K562 (cell line): Measurements from ENCODE around the gene SNX9. TPM values are rescaled to one million over a fixed set of nuclear protein-coding genes. Genes with fewer than 3 reads are reported as not detected.

Experiments
- CBX1 ChIP-seq: sonication (generic); IDR thresholded peaks from 2 replicates; pipeline ENCODE4 v1.6.1; 2016; ENCODE audit warnings: antibody characterized with exemption, low read depth, mild to moderate bottlenecking
- CCNT2 ChIP-seq: IDR thresholded peaks from 2 replicates; pipeline ENCODE4 v1.6.1; 2011; ENCODE audit warnings: borderline replicate concordance, low read depth, mild to moderate bottlenecking, moderate library complexity, mixed read lengths, low read length; ENCODE audit not compliant: insufficient read length; ENCODE audit errors: extremely low read depth
- EHMT2 ChIP-seq: fragments of 450-650 bp; IDR thresholded peaks from 2 replicates; pipeline ENCODE4 v1.6.1; 2018; ENCODE audit warnings: antibody characterized with exemption
- ETV1 ChIP-seq: fragments of 450-650 bp; conservative IDR thresholded peaks from 2 replicates; pipeline ENCODE4 v1.6.1; 2016; ENCODE audit warnings: missing genetic modification characterization, control low read depth, low read depth, missing compliant biosample characterization
- GTF2E2 ChIP-seq: fragments of 200-800 bp; sonication (Bioruptor generic); IDR thresholded peaks from 2 replicates; pipeline ENCODE4 v1.6.1; 2016; ENCODE audit warnings: missing genetic modification characterization, missing compliant biosample characterization
- HDAC3 ChIP-seq: fragments of 450-650 bp; IDR thresholded peaks from 2 replicates; pipeline ENCODE4 v1.6.1; 2018; ENCODE audit warnings: borderline replicate concordance, mild to moderate bottlenecking, moderate library complexity; ENCODE audit not compliant: partially characterized antibody
- IRF9 ChIP-seq: fragments of 450-650 bp; IDR thresholded peaks from 2 replicates; pipeline ENCODE4 v1.6.1; 2016; ENCODE audit warnings: missing biosample characterization, missing genetic modification characterization
- MYC ChIP-seq, 2 experiments: fragments of 250-450 bp in 1 of 2; sonication (Bioruptor Pico) in 1 of 2; IDR thresholded peaks; 2 replicates each; pipeline versions ENCODE4 v1.5.1 to v1.6.1; 2012 to 2021; ENCODE audit warnings: low read depth in 2 of 2, borderline replicate concordance in 1 of 2, improper control_type of control experiment in 1 of 2, low read length in 1 of 2, mild to moderate bottlenecking in 1 of 2, moderate library complexity in 1 of 2
- NCOA6 ChIP-seq: fragments of 450-650 bp; IDR thresholded peaks from 2 replicates; pipeline ENCODE4 v1.6.1; 2017; ENCODE audit warnings: mild to moderate bottlenecking
- NELFE ChIP-seq: IDR thresholded peaks from 2 replicates; pipeline ENCODE4 v1.6.1; 2011; ENCODE audit warnings: mild to moderate bottlenecking; ENCODE audit not compliant: insufficient read depth, insufficient read length
- SIN3A ChIP-seq, 2 experiments: fragments of 150-350 bp in 1 of 2; IDR thresholded peaks; 2 replicates each; pipeline ENCODE4 v1.6.1; 2011 to 2016; ENCODE audit warnings: borderline replicate concordance in 2 of 2, low read depth in 2 of 2, low read length in 2 of 2, mild to moderate bottlenecking in 2 of 2, moderate library complexity in 2 of 2; ENCODE audit not compliant: control insufficient read depth in 1 of 2
- SRSF3 ChIP-seq: fragments of 200-400 bp; formaldehyde crosslinking; IDR thresholded peaks from 2 replicates; pipeline ENCODE4 v1.6.1; 2016; ENCODE audit warnings: mild to moderate bottlenecking, low read length, moderate library complexity; ENCODE audit not compliant: insufficient read depth
- TFE3 ChIP-seq: fragments of 450-650 bp; formaldehyde crosslinking; IDR thresholded peaks from 2 replicates; pipeline ENCODE4 v1.4.0; 2020; ENCODE audit warnings: mild to moderate bottlenecking, mixed read lengths
- UBTF ChIP-seq, 2 experiments: IDR thresholded peaks; 2 replicates each; pipeline ENCODE4 v1.6.1; 2012; ENCODE audit warnings: improper control_type of control experiment in 2 of 2, low read depth in 2 of 2, low read length in 2 of 2, borderline replicate concordance in 1 of 2
- ZEB2 ChIP-seq: fragments of 450-650 bp; IDR thresholded peaks from 2 replicates; pipeline ENCODE4 v1.6.1; 2016
- ZNF263 ChIP-seq: sonication (generic); formaldehyde crosslinking; IDR thresholded peaks from 2 replicates; pipeline ENCODE4 v1.8.0; 2022; ENCODE audit warnings: mild to moderate bottlenecking, missing genetic modification reagents, borderline replicate concordance
- ZNF41 ChIP-seq: fragments of 250-450 bp; sonication (Bioruptor Pico); conservative IDR thresholded peaks from 2 replicates; pipeline ENCODE4 v1.4.0; 2020; ENCODE audit warnings: mild to moderate bottlenecking
- ZNF511 ChIP-seq: sonication (generic); formaldehyde crosslinking; IDR thresholded peaks from 2 replicates; pipeline ENCODE4 v1.8.0; 2022; ENCODE audit warnings: mild to moderate bottlenecking, missing genetic modification reagents
- polyA plus RNA-seq, 8 experiments: library from polyadenylated mRNA; depleted of rRNA in 4 of 8; stranded (reverse) in 5 of 8; unstranded in 3 of 8; fragments of >200 nt; fragmentation: Nextera tagmentation in 2 of 8; fragmentation: Illumina TruSeq in 1 of 8; extraction: Ambion mirVana in 2 of 8; extraction: Trizol in 1 of 8; gene quantifications; 2 replicates each; pipeline versions ENCODE4 v1.2.1 to v1.2.3, GENCODE V29; 2011 to 2014; ENCODE audit warnings: inconsistent platforms in 1 of 8, missing spikeins in 1 of 8
- total RNA-seq, 7 experiments: library from RNA; depleted of rRNA in 6 of 7; stranded (reverse); fragments of >200 nt in 6 of 7; fragmentation: Illumina TruSeq in 2 of 7; extraction: Trizol in 2 of 7; gene quantifications; 2 replicates each; pipeline versions ENCODE4 v1.2.1 to v1.2.3, GENCODE V29; 2011 to 2021; ENCODE audit warnings: low replicate concordance in 1 of 7
- TF ChIP-seq, protein P1 (sequence below): fragments of 250-450 bp; sonication (Bioruptor Pico); IDR thresholded peaks from 2 replicates; pipeline ENCODE4 v1.9.0; 2021; ENCODE audit warnings: mild to moderate bottlenecking, inconsistent platforms

Gene SNX9
- total and polyA plus RNA-seq, 9 of the 15 experiments (the other 6 are each of a cell fraction or from before 2014, with no cell fraction given) = 6.0 to 81.7 (median 57.1) TPM

DNA sequence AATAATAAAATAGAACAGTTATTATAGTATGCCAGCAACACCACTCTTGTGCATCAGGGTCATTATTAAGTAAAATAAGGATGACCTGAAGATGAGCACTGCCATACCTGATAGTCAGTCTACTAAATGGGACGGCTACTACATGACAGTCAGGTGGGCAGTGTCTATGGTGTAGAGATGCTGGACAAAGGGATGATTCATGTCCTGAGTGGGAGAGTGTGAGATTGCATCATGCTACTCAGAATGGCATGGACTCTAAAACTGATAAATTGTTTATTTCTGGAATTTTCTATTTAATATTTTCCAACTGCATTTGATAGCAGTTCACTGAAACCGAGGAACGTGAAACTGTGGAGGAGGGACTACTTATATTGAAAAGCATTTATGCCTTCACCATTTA lies 38.8 kb downstream of the SNX9 start (continued):
- TF ChIP-seq UBTF (IDR thresholded peaks at IDR 0.05; ENCODE audit: borderline replicate concordance in 1 of 2, low read depth in 2 of 2, low read length in 2 of 2) (no peak), ZNF263 (CRISPR knock-in tag) (no peak), CBX1 (no peak), HDAC3 (no peak), CCNT2 (no peak), ZNF41 (CRISPR knock-in tag) (no peak), EHMT2 (no peak), TFE3 (no peak), SRSF3 (no peak), GTF2E2 (tag) (no peak), NCOA6 (no peak; the same call in 1 of the 2 replicates), ZNF511 (CRISPR knock-in tag) (no peak), ZEB2 (peak; percentile 94), NELFE (no peak), IRF9 (tag) (peak; percentile 71; the same call in 1 of the 2 replicates), SIN3A (IDR thresholded peaks at IDR 0.05; ENCODE audit: borderline replicate concordance in 2 of 2, control insufficient read depth in 1 of 2, low read depth in 2 of 2, low read length in 2 of 2) (no peak), MYC (IDR thresholded peaks at IDR 0.05; ENCODE audit: low read depth, low read length) (peak; percentile 82), MYC (CRISPR knock-in tag; IDR thresholded peaks at IDR 0.05; ENCODE audit: borderline replicate concordance, low read depth) (no peak), ETV1 (tag) (no peak)
- TF ChIP-seq, protein P1, sequence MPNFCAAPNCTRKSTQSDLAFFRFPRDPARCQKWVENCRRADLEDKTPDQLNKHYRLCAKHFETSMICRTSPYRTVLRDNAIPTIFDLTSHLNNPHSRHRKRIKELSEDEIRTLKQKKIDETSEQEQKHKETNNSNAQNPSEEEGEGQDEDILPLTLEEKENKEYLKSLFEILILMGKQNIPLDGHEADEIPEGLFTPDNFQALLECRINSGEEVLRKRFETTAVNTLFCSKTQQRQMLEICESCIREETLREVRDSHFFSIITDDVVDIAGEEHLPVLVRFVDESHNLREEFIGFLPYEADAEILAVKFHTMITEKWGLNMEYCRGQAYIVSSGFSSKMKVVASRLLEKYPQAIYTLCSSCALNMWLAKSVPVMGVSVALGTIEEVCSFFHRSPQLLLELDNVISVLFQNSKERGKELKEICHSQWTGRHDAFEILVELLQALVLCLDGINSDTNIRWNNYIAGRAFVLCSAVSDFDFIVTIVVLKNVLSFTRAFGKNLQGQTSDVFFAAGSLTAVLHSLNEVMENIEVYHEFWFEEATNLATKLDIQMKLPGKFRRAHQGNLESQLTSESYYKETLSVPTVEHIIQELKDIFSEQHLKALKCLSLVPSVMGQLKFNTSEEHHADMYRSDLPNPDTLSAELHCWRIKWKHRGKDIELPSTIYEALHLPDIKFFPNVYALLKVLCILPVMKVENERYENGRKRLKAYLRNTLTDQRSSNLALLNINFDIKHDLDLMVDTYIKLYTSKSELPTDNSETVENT (CRISPR knock-in tag) = no peak
